Neural progenitor cell (in vitro differentiated cells): Measurements from ENCODE around the gene MYO10.

Experiments used
- EZH2 ChIP-seq: fragments of 200-600 bp; sonication (generic); IDR thresholded peaks from 2 replicates; pipeline ENCODE4 v1.6.1; 2017; ENCODE audit warnings: antibody characterized with exemption, mild to moderate bottlenecking, moderate library complexity
- EZH2phosphoT487 ChIP-seq: fragments of 200-600 bp; sonication (generic); IDR thresholded peaks from 2 replicates; pipeline ENCODE4 v1.6.1; 2017; ENCODE audit warnings: antibody characterized with exemption
- TF ChIP-seq, protein P1 (sequence below): fragments of 200-600 bp; sonication (generic); IDR thresholded peaks from 2 replicates; pipeline ENCODE4 v1.5.1; 2017; ENCODE audit warnings: antibody characterized with exemption, mild to moderate bottlenecking

DNA sequence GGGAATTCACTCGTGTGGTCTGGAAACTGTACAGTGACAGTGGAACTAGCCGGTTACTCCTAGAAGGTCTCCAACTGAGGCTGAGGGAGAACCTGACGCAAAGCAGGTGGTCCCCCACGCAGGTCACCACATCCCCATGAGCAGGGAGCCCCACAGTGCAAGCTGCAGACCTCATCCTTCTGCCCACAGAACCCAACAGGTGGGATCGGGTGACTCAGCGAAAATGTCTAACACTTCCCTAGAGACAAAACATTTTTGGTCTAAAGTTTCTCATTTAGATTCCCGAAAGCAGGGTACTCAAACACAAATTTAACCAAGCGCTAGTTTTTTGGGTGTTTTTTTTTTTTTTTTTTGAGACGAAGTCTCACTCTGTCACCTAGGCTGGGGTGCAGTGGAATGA lies 256.9 kb downstream of the MYO10 start:
- TF ChIP-seq EZH2 (no peak), EZH2phosphoT487 (no peak)
- TF ChIP-seq, protein P1, sequence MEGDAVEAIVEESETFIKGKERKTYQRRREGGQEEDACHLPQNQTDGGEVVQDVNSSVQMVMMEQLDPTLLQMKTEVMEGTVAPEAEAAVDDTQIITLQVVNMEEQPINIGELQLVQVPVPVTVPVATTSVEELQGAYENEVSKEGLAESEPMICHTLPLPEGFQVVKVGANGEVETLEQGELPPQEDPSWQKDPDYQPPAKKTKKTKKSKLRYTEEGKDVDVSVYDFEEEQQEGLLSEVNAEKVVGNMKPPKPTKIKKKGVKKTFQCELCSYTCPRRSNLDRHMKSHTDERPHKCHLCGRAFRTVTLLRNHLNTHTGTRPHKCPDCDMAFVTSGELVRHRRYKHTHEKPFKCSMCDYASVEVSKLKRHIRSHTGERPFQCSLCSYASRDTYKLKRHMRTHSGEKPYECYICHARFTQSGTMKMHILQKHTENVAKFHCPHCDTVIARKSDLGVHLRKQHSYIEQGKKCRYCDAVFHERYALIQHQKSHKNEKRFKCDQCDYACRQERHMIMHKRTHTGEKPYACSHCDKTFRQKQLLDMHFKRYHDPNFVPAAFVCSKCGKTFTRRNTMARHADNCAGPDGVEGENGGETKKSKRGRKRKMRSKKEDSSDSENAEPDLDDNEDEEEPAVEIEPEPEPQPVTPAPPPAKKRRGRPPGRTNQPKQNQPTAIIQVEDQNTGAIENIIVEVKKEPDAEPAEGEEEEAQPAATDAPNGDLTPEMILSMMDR = no peak
